ENCODE measurements around the gene PKNOX2.

PKNOX2 gene

DNA sequence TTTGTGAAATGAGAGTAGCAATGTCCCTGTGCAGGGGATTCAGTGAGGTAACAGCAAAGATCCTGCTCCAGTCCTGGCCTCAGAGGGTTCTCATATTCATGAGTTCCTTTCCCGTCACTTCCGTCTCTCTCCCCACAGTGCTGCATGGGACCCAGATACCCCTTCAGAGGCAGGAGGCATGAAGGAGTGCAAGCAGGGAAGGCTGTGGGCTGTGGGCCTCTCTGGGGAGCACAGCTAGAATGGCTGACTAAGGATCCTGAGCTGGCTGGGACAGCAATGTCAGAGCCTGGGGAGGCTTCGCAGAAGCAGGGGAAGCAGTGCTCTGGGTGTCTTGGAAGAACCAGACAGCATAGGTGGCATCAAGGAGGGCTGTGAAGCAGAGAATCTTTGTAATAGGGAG lies 13.0 kb downstream of the PKNOX2 start:
- TF ChIP-seq, protein P1, sequence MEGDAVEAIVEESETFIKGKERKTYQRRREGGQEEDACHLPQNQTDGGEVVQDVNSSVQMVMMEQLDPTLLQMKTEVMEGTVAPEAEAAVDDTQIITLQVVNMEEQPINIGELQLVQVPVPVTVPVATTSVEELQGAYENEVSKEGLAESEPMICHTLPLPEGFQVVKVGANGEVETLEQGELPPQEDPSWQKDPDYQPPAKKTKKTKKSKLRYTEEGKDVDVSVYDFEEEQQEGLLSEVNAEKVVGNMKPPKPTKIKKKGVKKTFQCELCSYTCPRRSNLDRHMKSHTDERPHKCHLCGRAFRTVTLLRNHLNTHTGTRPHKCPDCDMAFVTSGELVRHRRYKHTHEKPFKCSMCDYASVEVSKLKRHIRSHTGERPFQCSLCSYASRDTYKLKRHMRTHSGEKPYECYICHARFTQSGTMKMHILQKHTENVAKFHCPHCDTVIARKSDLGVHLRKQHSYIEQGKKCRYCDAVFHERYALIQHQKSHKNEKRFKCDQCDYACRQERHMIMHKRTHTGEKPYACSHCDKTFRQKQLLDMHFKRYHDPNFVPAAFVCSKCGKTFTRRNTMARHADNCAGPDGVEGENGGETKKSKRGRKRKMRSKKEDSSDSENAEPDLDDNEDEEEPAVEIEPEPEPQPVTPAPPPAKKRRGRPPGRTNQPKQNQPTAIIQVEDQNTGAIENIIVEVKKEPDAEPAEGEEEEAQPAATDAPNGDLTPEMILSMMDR (IDR thresholded peaks at IDR 0.05; ENCODE audit: extremely low read depth, missing control alignments), result no peak

DNA sequence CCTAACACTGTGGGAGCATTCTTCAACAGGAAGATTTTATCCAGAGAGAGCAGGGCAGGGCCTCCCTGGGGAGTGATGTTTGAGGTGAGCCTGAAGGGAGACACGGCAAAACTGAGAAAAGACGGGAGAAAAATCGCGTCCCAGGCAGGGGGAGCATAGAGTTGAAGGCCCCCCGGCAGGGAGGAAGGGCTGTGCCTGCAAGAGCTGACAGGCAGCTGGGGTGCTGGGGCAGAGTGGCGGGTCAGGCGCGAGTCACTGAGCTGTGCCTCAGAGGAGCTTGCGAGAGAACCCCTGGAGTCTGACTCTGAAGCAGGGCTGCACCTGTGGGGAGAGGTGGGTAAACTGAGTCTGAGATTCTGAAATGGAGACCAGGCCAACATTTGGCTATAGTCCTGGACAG lies 14.8 kb downstream of the PKNOX2 start:
- no peak for DNase-seq (ENCODE audit: low spot score)
- TF ChIP-seq, protein P1 (IDR thresholded peaks at IDR 0.05; ENCODE audit: extremely low read depth, missing control alignments), result no peak

More for the DNA sequence above, 13.0 kb downstream of the PKNOX2 start:
- DNase-seq (ENCODE audit: low spot score), result no peak

DNA sequence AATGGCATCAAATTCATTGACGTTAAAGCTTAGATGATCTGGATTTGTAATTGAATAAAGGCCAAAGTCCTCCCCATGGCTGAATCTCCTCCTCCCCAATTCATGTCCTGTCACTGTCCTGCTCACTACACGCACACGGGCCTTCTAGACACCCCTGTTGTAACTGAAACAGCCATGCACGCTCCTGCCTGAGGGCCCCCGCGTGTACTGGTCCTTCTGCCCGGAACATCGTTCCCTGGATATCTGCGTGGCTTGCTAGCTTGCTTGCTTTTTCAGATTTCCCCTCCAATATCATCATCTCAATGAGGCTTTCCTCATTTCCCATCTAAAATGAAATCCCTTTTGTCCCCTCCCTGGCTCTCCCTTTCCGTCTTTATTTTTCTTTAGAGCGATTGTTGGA lies 15.3 kb downstream of the PKNOX2 start:
- TF ChIP-seq, protein P1 (IDR thresholded peaks at IDR 0.05; ENCODE audit: extremely low read depth, missing control alignments), result no peak
- DNase-seq (ENCODE audit: low spot score), result no peak

- DNase-seq (ENCODE audit: low spot score), result no peak
- TF ChIP-seq, protein P1 (IDR thresholded peaks at IDR 0.05; ENCODE audit: extremely low read depth, missing control alignments), result no peak
Observed at GRCh38 chr11:125180413-125181305, 16.1 kb downstream of the PKNOX2 start.

DNA sequence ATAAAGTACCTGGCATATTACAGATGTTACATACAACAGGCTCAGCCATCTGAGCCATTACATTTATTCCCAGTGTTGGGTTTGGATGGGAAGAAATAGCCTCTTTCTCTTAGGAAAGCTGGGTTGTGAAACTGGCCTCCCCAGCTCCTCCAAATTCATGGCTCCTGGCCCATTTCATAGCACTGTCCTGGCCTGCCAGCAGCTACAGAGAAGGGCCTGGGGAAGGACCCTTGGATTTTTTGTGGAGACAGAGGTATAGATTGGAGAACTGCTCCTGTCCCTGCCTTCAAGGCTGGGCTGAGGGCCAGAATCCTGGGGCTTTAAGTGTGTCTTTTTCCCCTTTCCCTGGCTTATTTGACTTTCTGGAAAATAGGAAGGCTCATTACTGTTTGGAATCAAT lies 18.0 kb downstream of the PKNOX2 start:
- no peak for DNase-seq (ENCODE audit: low spot score)
- TF ChIP-seq, protein P1 (IDR thresholded peaks at IDR 0.05; ENCODE audit: extremely low read depth, missing control alignments), result no peak

DNA sequence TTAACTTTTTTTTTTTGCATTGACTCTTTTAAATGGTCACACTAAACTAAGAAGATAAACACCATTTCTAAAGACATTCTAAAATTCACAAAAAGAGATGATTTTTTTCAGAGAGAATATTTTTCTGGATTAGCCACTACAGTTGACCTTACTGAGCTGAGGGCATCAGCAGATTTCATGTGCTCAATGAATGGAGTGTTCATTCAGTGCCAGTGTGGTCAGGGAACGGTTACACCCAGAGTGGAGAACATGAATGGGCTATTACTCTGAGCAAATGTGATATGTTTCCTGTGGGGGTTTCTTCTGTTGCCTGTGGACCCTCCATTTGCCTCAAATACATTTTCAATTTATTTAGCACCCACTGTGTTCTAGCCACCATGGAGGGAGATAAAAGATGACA lies 19.1 kb downstream of the PKNOX2 start:
- TF ChIP-seq, protein P1 (IDR thresholded peaks at IDR 0.05; ENCODE audit: extremely low read depth, missing control alignments), result no peak
- no peak for DNase-seq (ENCODE audit: low spot score)

DNA sequence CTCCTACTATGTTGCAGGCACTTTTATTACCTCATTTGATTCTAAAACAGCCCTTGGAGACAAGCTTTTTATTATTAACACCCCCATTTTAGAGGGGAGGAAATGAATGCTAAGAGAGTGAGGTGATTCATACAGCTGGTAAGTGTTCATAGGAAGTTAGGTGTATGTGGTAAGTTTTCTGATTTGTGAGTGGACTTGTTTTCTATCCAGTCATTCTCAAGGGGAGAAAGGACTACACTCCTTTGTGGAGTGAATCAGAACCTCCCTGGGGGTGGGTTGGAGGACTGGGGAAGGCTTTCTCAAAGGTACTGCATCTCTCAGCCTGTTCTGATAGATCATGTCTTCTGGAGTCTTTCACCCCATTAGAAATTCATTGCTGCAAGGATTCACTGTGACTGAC lies 23.5 kb downstream of the PKNOX2 start:
- DNase-seq (ENCODE audit: low spot score), result no peak
- TF ChIP-seq, protein P1 (IDR thresholded peaks at IDR 0.05; ENCODE audit: extremely low read depth, missing control alignments), result no peak

All from GM20000 (cell line).